GM12878 (cell line): ENCODE results near the gene TMC4. TPM values are rescaled to one million over a fixed set of nuclear protein-coding genes. Genes with fewer than 3 reads are reported as not detected.

Experiments used
- ATAC-seq: fragments of 200-7000 bp; cut with Tn5 transposase; 3 replicates; pipeline ENCODE4 v1.9.1; 2020; ENCODE audit warnings: mild to moderate bottlenecking, moderate library complexity
- BruUV-seq: library from RNA; stranded (reverse); fragments of 400-500 nt; replicated peaks from 2 replicates; lab custom pipeline; 2021; lab: Mats Ljungman, UMichigan
- CTCF ChIA-PET: fragments of 300-600 bp; sonication (Branson Sonifier 250); formaldehyde crosslinking; extraction: SDS; loops from one replicate; lab custom pipeline; 2021; ENCODE audit warnings: inconsistent platforms; lab: Yijun Ruan, JAX
- POLR2A ChIA-PET: fragments of 350-600 bp; formaldehyde crosslinking; extraction: SDS; loops from one replicate; lab custom pipeline; 2021; ENCODE audit warnings: inconsistent platforms; lab: Charles Lee
- RAD21 ChIA-PET: fragments of 300-600 bp; sonication (Branson Sonifier 250); formaldehyde crosslinking; loops from one replicate; lab custom pipeline; 2023; ENCODE audit warnings: antibody characterized with exemption; ENCODE audit not compliant: unreplicated experiment; lab: Charles Lee
- SMC1A ChIA-PET: fragments of 300-600 bp; sonication (Branson Sonifier 250); formaldehyde crosslinking; loops from one replicate; lab custom pipeline; 2023; ENCODE audit not compliant: unreplicated experiment, uncharacterized antibody; lab: Charles Lee
- DNase-seq: peaks from one replicate; pipeline ENCODE4 v3.0.0-alpha.2; 2011; ENCODE audit warnings: low read depth, low spot score
- FAIRE-seq: peaks from 3 replicates; lab custom pipeline; 2011; peaks lifted over from hg19 to GRCh38; lab: Jason Lieb, UNC
- H2AFZ ChIP-seq: 2 replicates; pipeline ENCODE4 v1.6.0; 2011; ENCODE audit warnings: low read depth, low read length, control low read depth; ENCODE audit not compliant: control insufficient read depth
- H3K27ac ChIP-seq: 2 replicates; pipeline ENCODE4 v1.5.1; 2011; ENCODE audit warnings: control low read depth; ENCODE audit not compliant: control insufficient read depth, insufficient read depth
- H3K27me3 ChIP-seq, 2 experiments: replicated peaks in 1 of 2; 2 replicates each; pipeline versions ENCODE4 v1.6.0 to v1.6.1; 2011; ENCODE audit warnings: low read length in 1 of 2; ENCODE audit not compliant: control insufficient read depth in 2 of 2, insufficient read depth in 2 of 2
- H3K36me3 ChIP-seq, 2 experiments: 2 replicates each; pipeline ENCODE4 v1.5.1; 2011; ENCODE audit warnings: low read length in 1 of 2; ENCODE audit not compliant: control insufficient read depth in 2 of 2, insufficient read depth in 2 of 2
- H3K4me1 ChIP-seq: 2 replicates; pipeline ENCODE4 v1.6.1; 2011; ENCODE audit warnings: mild to moderate bottlenecking, low read length, moderate library complexity, mixed read lengths; ENCODE audit not compliant: control insufficient read depth, insufficient read depth
- H3K4me2 ChIP-seq: 2 replicates; pipeline ENCODE4 v1.6.0; 2011; ENCODE audit warnings: control low read depth; ENCODE audit not compliant: control insufficient read depth, insufficient read depth
- H3K4me3 ChIP-seq: fragments of 200-600 bp; sonication (generic); 2 replicates; pipeline ENCODE4 v1.5.1; 2016
- H3K79me2 ChIP-seq: 2 replicates; pipeline ENCODE4 v1.6.0; 2011; ENCODE audit warnings: low read length; ENCODE audit not compliant: control insufficient read depth, insufficient read depth
- H3K9ac ChIP-seq: 2 replicates; pipeline ENCODE4 v1.8.0; 2011; ENCODE audit warnings: low read length, control low read depth, mixed read lengths; ENCODE audit not compliant: control insufficient read depth, insufficient read depth
- H3K9me3 ChIP-seq: replicated peaks from 3 replicates; pipeline ENCODE4 v1.5.1; 2011; ENCODE audit warnings: mild to moderate bottlenecking, low read length; ENCODE audit not compliant: control insufficient read depth, insufficient read depth
- H4K20me1 ChIP-seq: 2 replicates; pipeline ENCODE4 v1.6.0; 2011; ENCODE audit not compliant: control insufficient read depth, insufficient read depth
- BACH1 ChIP-seq: fragments of 450-650 bp; IDR thresholded peaks from 2 replicates; pipeline ENCODE4 v1.6.1; 2017; ENCODE audit warnings: mild to moderate bottlenecking, borderline replicate concordance
- CHD1 ChIP-seq: IDR thresholded peaks from 2 replicates; pipeline ENCODE4 v1.6.1; 2012; ENCODE audit warnings: low read depth, low read length, improper control_type of control experiment
- CHD2 ChIP-seq: IDR thresholded peaks from 2 replicates; pipeline ENCODE4 v1.6.1; 2011; ENCODE audit warnings: low read depth, low read length, improper control_type of control experiment, borderline replicate concordance
- SP1 ChIP-seq: IDR thresholded peaks from one replicate; pipeline ENCODE4 v1.6.1; 2011; ENCODE audit warnings: low read depth, low read length
- SRF ChIP-seq, 2 experiments: IDR thresholded peaks; 2 replicates each; pipeline ENCODE4 v1.6.1; 2011; ENCODE audit warnings: low read depth in 2 of 2, low read length in 2 of 2, mild to moderate bottlenecking in 1 of 2, moderate library complexity in 1 of 2
- STAT3 ChIP-seq: IDR thresholded peaks from 2 replicates; pipeline ENCODE4 v1.6.1; 2011; ENCODE audit warnings: low read depth, low read length, improper control_type of control experiment
- TAF1 ChIP-seq: IDR thresholded peaks from 2 replicates; pipeline ENCODE4 v1.6.1; 2011; ENCODE audit warnings: mild to moderate bottlenecking, low read depth, low read length, borderline replicate concordance
- ZBED1 ChIP-seq: IDR thresholded peaks from 2 replicates; pipeline ENCODE4 v1.6.1; 2016; ENCODE audit warnings: borderline replicate concordance
- ZNF622 ChIP-seq: fragments of 450-650 bp; IDR thresholded peaks from 2 replicates; pipeline ENCODE4 v1.6.1; 2017; ENCODE audit warnings: mild to moderate bottlenecking, inconsistent platforms
- WGBS: methylation state at CpG from one replicate; pipeline ENCODE4 v1.1.6; 2016; ENCODE audit warnings: low lambda C conversion rate; ENCODE audit not compliant: insufficient replicate concordance, insufficient coverage; ENCODE audit errors: missing lambda C conversion rate; 5-methylcytosine and 5-hydroxymethylcytosine counted together
- in situ Hi-C: fragments of 300-500 bp; cut with MboI; formaldehyde crosslinking; loops from 9 replicates; pipeline ENCODE4 v1.14.3; 2018; ENCODE audit warnings: mixed read lengths
- intact Hi-C: fragments of 100-400 bp; cut with micrococcal nuclease; formaldehyde crosslinking; loops from one replicate; pipeline ENCODE4 v1.14.2; 2022; ENCODE audit not compliant: unreplicated experiment
- polyA plus RNA-seq, 11 experiments: library from polyadenylated mRNA; depleted of rRNA in 4 of 11; unstranded in 6 of 11; stranded (reverse) in 5 of 11; fragments of >200 nt; fragmentation: Nextera tagmentation in 4 of 11; fragmentation: Illumina TruSeq in 1 of 11; extraction: Ambion mirVana in 4 of 11; extraction: Trizol in 1 of 11; gene quantifications; 1 replicate in 1 of 11; 2 replicates in 10 of 11; pipeline versions ENCODE4 v1.2.1 to v1.2.3, GENCODE V29; 2011 to 2016; ENCODE audit warnings: inconsistent platforms in 2 of 11, missing spikeins in 2 of 11, low read depth in 1 of 11
- total RNA-seq, 4 experiments: library from RNA; depleted of rRNA in 3 of 4; stranded (reverse); fragments of >200 nt in 3 of 4; fragmentation: Illumina TruSeq in 1 of 4; extraction: Trizol in 1 of 4; gene quantifications; 2 replicates each; pipeline versions ENCODE4 v1.2.1 to v1.2.3, GENCODE V29; 2013 to 2021
- TF ChIP-seq, protein P1 (sequence below): fragments of 450-650 bp; IDR thresholded peaks from 2 replicates; pipeline ENCODE4 v1.6.1; 2017; ENCODE audit warnings: low read depth, mild to moderate bottlenecking, moderate library complexity
- TF ChIP-seq, protein P2 (sequence below): fragments of 450-650 bp; conservative IDR thresholded peaks from 2 replicates; pipeline ENCODE4 v1.6.1; 2017; ENCODE audit warnings: mild to moderate bottlenecking, moderate library complexity
- TF ChIP-seq, protein P3 (sequence below): IDR thresholded peaks from 2 replicates; pipeline ENCODE4 v1.6.1; 2011; ENCODE audit warnings: borderline replicate concordance, low read depth, mild to moderate bottlenecking, moderate library complexity, mixed read lengths, low read length; ENCODE audit not compliant: insufficient read depth; ENCODE audit errors: extremely low read length

TMC4 gene
- total and polyA plus RNA-seq, 10 of the 15 experiments (the other 5 are each of a cell fraction or from before 2014, with no cell fraction given): 0.33 to 0.83 (median 0.74) TPM; not detected in 7

DNA sequence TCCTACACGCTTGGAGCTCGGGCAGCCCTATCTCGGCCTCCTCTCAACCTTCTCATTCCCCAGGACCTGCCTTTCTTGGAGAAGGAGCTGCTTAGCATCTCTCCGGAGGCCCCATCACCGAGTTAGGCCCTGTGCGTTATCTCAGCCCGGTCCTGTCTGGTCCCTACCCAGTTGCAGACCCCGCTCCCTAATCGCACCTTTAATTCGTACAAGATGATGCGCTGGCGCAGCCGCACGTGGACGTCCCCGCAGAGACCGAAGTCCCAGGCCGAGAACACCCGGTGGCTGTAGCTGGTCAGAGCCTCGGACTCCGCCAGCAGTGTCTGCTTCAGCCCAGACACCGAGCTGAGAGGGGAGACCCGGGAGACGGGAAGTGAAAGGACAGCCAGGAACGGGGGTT, 7.7 kb downstream of the TMC4 start:
- SMC1A ChIA-PET: no interaction called here
- RAD21 ChIA-PET: no interaction called here

More for the DNA sequence above, 7.7 kb downstream of the TMC4 start:
- H3K9ac ChIP-seq: no peak overlapping the region
- no peaks in the 10 kb centered on the region; the same call in 2 of the 3 replicates for H3K9me3 ChIP-seq
- in situ Hi-C loops (no loop called here), intact Hi-C loops (no loop called here)
- DNase-seq: no peak
- FAIRE-seq: no peak
- H3K4me2 ChIP-seq: no peak overlapping the region
- ChIA-PET CTCF (interaction anchor here (1.2 kb wide), 1 partner anchor 224 kb away, joined by 6 read pairs; no protein-coding TSS in a partner anchor), POLR2A (no interaction called here)
- no peak for ATAC-seq
- H3K79me2 ChIP-seq: no peaks in the 10 kb centered on the region; the same call in 1 of the 2 replicates
- no peaks in the 10 kb centered on the region for H3K36me3 ChIP-seq
- H3K27ac ChIP-seq: no peak overlapping the region
- TF ChIP-seq, protein P1, sequence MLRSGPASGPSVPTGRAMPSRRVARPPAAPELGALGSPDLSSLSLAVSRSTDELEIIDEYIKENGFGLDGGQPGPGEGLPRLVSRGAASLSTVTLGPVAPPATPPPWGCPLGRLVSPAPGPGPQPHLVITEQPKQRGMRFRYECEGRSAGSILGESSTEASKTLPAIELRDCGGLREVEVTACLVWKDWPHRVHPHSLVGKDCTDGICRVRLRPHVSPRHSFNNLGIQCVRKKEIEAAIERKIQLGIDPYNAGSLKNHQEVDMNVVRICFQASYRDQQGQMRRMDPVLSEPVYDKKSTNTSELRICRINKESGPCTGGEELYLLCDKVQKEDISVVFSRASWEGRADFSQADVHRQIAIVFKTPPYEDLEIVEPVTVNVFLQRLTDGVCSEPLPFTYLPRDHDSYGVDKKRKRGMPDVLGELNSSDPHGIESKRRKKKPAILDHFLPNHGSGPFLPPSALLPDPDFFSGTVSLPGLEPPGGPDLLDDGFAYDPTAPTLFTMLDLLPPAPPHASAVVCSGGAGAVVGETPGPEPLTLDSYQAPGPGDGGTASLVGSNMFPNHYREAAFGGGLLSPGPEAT: no peak
- TF ChIP-seq ZNF622 (no peak), TAF1 (no peak), SRF (IDR thresholded peaks at IDR 0.05; ENCODE audit: low read depth in 2 of 2, low read length in 2 of 2) (no peak), ZBED1 (no peak), CHD2 (no peak), CHD1 (no peak), BACH1 (no peak), STAT3 (no peak), SP1 (no peak)
- TF ChIP-seq, protein P2, sequence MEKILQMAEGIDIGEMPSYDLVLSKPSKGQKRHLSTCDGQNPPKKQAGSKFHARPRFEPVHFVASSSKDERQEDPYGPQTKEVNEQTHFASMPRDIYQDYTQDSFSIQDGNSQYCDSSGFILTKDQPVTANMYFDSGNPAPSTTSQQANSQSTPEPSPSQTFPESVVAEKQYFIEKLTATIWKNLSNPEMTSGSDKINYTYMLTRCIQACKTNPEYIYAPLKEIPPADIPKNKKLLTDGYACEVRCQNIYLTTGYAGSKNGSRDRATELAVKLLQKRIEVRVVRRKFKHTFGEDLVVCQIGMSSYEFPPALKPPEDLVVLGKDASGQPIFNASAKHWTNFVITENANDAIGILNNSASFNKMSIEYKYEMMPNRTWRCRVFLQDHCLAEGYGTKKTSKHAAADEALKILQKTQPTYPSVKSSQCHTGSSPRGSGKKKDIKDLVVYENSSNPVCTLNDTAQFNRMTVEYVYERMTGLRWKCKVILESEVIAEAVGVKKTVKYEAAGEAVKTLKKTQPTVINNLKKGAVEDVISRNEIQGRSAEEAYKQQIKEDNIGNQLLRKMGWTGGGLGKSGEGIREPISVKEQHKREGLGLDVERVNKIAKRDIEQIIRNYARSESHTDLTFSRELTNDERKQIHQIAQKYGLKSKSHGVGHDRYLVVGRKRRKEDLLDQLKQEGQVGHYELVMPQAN: no peak
- TF ChIP-seq, protein P3, sequence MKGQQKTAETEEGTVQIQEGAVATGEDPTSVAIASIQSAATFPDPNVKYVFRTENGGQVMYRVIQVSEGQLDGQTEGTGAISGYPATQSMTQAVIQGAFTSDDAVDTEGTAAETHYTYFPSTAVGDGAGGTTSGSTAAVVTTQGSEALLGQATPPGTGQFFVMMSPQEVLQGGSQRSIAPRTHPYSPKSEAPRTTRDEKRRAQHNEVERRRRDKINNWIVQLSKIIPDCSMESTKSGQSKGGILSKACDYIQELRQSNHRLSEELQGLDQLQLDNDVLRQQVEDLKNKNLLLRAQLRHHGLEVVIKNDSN: no peak
- no peak overlapping the region for H3K4me3 ChIP-seq
- 87% methylated on average over 25 of the region's 25 CpGs for WGBS
- H3K27me3 ChIP-seq: no peaks in the 10 kb centered on the region
- BruUV-seq: no TSS peak
- peaks cover 4% of the 10 kb centered on the region; the same call in 1 of the 2 replicates for H3K4me1 ChIP-seq
- H2AFZ ChIP-seq: no peak overlapping the region
- no peaks in the 10 kb centered on the region for H4K20me1 ChIP-seq
